GM23248 (cell line): Measurements from ENCODE around the gene PITHD1.
"Not testable (repeated sequence)": the region's sequence is repeated elsewhere in the genome, so short reads cannot be mapped to it uniquely, and the experiment has no call there.

Experiments
- EZH2 ChIP-seq: fragments of 200-600 bp; sonication (generic); IDR thresholded peaks from 2 replicates; pipeline ENCODE4 v1.6.1; 2018; ENCODE audit warnings: antibody characterized with exemption, mild to moderate bottlenecking; ENCODE audit not compliant: insufficient read depth, poor library complexity, severe bottlenecking
- EZH2phosphoT487 ChIP-seq: fragments of 200-600 bp; sonication (generic); IDR thresholded peaks from 2 replicates; pipeline ENCODE4 v1.6.1; 2018; ENCODE audit warnings: antibody characterized with exemption, moderate library complexity, mild to moderate bottlenecking, low read depth; ENCODE audit not compliant: insufficient read depth

- not testable (repeated sequence) for TF ChIP-seq EZH2, EZH2phosphoT487
These were observed 55.9 kb downstream of the PITHD1 start for GRCh38 chr1:23834156-23834555.
